GM21447 (cell line): ENCODE data around the gene EPPIN.
"Not testable (repeated sequence)": the region's sequence is repeated elsewhere in the genome, so short reads cannot be mapped to it uniquely, and the experiment has no call there.

Experiments
- ATAC-seq: cut with Tn5 transposase; IDR thresholded peaks from one replicate; pipeline ENCODE4 v1.9.1; 2021; ENCODE audit not compliant: unreplicated experiment

The EPPIN gene

GRCh38 chr20:45547206-45547770 lies at the start of gene EPPIN:
Gene EPPIN, minus strand, starts transcription at chr20:45547401. Its CDS starts 44 bp downstream, at chr20:45547357.
- ATAC-seq: no peak

GRCh38 chr20:45595235-45595634 lies 48.0 kb upstream of the EPPIN start:
- no peak for ATAC-seq

DNA sequence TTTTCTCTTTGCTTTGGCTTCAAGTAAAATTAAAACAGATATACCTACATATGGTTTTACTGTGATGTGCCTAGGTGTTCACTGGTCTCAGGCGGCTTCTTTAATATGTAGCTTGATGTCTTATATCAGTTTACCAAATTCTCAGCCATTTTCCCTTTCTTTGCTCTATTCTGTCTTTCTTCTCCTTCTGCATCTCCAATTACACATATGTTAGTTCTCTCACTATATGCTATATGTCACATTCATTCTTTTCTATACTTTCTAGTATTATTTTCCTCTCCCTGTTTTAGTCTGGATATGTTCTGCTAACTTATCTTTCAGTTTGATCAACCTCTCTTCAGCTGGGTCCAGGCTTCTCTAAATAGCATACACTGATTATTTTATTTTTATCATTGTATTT lies 46.3 kb upstream of the EPPIN start:
- ATAC-seq: no peak

DNA sequence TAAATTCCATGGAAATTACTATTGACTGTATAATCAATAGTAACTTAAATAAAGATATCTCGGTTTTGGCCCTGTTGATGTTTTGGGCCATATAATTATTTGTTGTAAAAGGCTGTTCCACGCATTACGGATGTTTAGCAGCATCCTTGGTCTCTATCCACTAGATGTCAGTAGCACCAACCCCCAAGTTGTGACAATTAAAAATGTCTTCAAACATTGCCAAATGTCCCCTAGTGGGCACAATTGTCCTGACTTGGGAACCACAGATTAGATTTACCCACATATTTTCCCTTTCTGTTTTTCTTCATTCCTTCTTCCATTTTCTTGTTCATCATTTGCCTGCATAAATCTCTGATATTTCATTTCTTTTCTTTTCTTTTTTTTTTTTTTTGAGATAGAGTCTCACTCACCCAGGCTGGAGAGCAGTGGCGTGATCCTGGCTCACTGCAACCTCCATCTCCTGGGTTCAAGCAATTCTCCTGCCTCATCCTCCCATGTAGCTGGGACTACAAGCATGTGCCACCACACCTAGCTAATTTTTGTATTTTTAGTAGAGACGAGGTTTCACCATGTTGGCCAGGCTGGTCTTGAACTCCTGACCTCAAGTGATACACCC lies 45.5 kb upstream of the EPPIN start:
- ATAC-seq: no peak

DNA sequence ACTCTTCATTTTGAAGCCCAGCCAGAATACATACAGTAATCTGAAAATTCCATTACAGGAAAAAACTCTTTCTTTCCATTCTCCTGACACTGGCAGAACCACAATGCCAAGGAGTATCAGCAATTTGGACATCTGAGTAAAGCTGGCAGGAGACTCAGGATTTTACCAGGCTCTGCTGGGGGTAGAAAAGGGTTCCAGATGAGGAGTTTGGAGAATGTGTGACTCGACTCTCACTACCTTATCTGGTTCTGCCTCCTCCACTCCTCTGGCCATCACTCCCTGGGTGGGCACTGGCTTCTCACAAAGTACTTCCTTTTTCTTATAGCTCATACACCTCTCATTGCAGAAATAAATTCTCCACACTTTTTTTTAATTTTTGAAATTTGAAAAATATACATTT lies 42.5 kb upstream of the EPPIN start:
- ATAC-seq: no peak

DNA sequence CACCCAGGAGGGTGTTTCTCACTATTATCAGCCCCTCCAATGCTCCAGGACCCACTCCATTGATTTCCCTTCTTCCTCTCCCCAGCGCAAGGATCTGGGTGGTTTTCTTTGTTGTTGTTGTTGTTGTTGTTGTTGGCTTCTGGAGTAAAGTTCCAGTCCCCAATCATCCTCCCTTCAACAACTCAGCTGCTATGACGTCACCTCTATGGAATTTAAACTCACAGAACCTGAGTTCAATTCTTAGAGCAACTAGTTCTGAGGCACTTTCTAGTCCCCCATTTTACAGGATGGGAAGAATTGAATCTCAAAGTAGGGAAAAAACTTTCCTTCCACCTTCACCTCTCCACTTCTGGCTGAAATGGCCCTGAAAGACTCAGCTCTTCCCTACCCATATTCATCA lies 41.6 kb upstream of the EPPIN start:
- ATAC-seq: no peak

GRCh38 chr20:45585986-45586385 lies 38.8 kb upstream of the EPPIN start:
- ATAC-seq: not testable (repeated sequence)

DNA sequence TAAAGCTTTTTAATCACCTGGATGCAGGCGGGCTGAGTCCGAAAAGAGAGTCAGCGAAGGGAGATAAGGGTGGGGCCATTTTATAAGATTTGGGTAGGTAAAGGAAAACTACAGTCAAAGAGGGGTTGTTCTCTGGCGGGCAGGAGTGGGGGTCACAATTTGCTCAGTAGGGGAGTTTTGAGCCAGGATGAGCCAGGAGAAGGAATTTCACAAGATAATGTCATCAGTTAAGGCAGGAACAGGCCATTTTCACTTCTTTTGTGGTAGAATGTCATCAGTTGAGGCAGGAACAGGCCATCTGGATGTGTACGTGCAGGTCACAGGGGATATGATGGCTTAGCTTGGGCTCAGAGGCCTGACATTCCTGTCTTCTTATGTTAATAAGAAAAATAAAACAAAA lies 37.1 kb upstream of the EPPIN start:
- not testable (repeated sequence) for ATAC-seq

DNA sequence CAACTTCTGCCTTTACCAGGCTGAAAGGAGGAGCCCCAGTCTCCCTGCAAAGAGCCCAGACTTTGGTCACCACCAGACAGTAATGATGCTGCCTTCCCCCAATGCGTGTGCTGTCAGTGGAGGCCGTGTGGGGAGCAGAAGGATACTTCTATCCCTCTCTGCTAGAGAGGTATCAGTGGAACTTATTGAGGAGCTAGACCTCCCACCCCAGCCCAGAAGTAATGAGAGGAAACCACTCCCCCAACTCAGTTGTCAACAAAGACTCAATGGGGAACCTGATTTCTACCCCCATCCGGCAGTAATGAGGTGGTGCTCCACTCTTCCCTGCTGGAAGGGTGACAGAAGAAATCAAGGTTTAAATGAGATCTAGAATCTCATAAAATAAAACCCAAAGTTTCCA lies 36.3 kb upstream of the EPPIN start:
- no peak for ATAC-seq

DNA sequence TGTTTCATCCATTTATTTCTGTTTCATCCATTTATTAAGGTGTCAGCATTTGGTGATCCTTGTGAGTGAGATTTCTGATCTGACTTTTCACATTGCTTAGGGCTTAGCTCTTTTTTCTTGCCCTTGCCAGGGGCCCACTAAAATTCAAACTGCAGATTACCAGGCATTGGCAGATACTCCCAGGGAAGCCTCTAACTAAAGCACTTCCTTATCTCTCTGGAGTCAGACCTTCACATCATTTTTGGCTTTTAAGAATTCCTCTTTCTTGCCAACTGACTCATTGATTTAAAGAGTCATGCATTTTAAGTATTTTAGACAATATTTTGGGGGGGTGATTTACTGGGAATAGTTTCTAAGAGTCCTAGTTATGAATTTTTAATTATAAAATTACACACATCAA lies 34.5 kb upstream of the EPPIN start:
- no peak for ATAC-seq

DNA sequence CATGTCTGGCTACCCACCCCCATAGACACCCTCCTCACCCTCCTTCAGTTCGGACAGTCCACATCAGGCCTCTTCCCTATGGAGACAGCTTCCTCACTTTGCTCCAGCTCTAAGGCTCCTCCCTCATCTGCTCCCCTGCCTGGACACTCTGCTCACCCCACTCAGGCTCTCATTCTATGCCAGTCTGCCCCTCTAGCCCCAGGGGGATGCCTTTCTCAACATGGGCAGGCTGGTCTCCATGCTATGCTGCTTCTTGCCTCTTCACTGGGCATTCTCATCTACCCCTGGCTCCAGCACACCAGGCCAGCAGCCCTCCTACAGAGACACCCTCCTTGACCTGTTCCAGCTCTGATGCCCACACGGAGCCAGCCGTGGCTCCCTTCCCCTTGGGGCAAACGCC lies 32.0 kb upstream of the EPPIN start, which contains the start of gene WFDC8:
TSS of gene WFDC8 (minus strand) at position 101 of the 400 bp plus-strand sequence. CDS start at position 64, 37 bp downstream.
- no peak for ATAC-seq

- no peak for ATAC-seq
These were observed 31.0 kb upstream of the EPPIN start for GRCh38 chr20:45578231-45578630.

DNA sequence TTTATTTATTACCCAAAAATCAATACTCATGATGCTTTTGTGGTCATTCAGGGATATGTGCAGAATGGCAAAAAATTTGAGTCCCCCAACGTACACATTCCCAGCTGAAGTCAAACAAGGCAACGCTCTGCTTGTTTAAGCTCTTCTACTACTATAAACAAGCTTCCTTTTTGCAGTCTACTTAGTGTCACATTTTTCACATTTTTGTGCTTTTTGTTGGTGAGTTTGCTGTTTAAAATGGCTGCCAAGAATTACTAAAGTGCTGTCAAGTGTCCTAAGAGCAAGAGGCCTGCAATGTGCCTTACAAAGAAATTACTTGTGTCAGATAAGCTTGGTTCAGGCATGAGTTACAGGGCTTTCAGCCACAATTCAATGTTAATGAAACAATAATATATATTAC lies 29.8 kb upstream of the EPPIN start:
- ATAC-seq: no peak

- ATAC-seq: no peak
These were observed 28.7 kb upstream of the EPPIN start for GRCh38 chr20:45575931-45576330.

- ATAC-seq: not testable (repeated sequence)
These were observed 22.4 kb upstream of the EPPIN start for GRCh38 chr20:45569650-45570049.

- ATAC-seq: no peak
These were observed 17.6 kb upstream of the EPPIN start for GRCh38 chr20:45564760-45565276.

GRCh38 chr20:45555198-45555597 lies 8.0 kb upstream of the EPPIN start:
- ATAC-seq: no peak

DNA sequence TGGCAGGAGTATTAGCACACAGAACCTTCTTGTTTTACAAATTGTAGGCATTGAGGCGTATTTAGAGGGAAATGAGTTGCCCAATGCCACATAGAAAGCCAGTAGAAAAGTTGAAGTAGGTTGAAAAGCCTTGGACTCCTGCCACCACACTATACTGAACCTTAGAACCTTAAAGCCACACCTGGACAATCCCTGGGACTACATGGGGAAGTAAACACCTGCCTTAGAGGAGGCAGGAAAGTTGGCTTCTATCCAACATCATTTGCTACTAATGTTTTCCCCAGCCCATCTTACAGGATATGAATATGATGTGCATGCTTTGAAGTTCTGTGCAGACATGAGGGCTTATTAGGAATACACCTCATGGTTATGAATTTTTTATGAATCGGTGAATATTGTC lies 5.3 kb upstream of the EPPIN start:
- no peak for ATAC-seq

DNA sequence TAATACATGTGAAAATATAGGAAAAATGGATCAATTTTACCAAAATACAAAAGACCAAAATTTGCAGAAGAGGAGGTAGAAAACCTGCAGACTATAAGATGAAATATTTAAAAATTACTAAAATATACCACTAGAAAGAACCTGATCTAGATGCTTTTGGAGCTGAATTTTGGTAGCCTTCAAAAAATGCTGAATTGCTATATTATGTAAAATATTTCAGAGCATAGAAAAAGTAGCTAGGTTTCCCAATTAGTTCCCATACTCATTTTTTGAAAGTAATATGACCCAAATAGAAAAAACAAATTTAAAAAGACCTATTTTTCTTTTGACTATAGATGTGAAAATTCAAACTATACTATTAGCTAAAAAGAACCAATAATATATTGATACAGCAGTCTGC lies 3.6 kb upstream of the EPPIN start:
- no peak for ATAC-seq

DNA sequence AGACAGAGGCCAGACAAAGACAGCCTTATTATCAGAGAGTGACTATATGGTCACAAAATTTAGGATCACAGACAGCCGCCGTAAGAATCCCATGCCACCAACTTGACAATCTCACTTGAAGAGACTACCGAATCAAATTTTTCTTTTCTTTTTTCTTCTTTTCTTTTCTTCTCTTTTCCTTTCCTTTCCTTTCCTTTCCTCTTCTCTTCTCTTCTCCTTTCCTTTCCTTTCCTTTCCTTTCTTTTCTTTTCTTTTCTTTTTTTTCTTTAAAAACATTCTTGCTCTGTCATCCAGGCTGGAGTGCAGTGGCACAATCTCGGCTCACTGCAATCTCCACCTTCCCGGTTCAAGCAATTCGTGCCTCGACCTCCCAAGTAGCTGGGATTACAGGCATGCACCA lies 1.2 kb upstream of the EPPIN start:
- ATAC-seq: no peak

- no peak for ATAC-seq
These were observed 1.3 kb downstream of the EPPIN start for GRCh38 chr20:45545754-45546453.

- ATAC-seq: no peak
These were observed 1.9 kb downstream of the EPPIN start for GRCh38 chr20:45545351-45545750.
